ENCODE data around the gene C19orf25. TPM values are rescaled to one million over a fixed set of nuclear protein-coding genes. Genes with fewer than 3 reads are reported as not detected.

The C19orf25 gene
- total and polyA plus RNA-seq, 9 of the 15 experiments (the other 6 are each of a cell fraction or from before 2014, with no cell fraction given) = 0.79 to 96.0 (median 36.1) TPM

DNA sequence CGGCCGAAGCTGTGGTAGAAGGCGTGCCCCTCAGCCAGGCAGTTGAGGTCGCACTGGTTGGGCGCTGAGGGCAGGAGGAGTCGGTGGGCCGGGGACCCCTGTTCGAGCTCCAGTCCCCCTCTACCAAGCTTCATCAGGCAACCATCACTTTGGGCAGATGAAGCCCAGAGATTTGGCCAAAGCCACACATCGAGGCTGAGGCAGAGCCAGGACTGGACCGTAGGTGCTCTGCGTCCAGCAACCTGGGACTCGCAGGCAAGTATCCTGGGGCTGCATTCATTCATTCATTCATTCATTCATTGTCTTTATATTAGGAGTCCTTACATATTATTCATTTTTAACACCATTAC, 29.5 kb upstream of the C19orf25 start:
- Histone ChIP-seq H3K27ac (ENCODE audit: extremely low read depth, low read depth, low read length) (no peak overlapping the region), H3K9me1 (ENCODE audit: control insufficient read depth, insufficient read depth, low read length) (no peaks in the 10 kb centered on the region), H3K9me3 (replicated peaks; ENCODE audit: control insufficient read depth, insufficient read depth, low read depth, low read length) (no peaks in the 10 kb centered on the region), H2AFZ (ENCODE audit: low read depth, low read length) (no peak overlapping the region; the same call in 1 of the 2 replicates), H4K20me1 (replicated peaks; ENCODE audit: control insufficient read depth, insufficient read depth, low read length) (no peaks in the 10 kb centered on the region), H3K4me1 (replicated peaks in 1 of 2; ENCODE audit: control insufficient read depth in 2 of 2, insufficient read depth in 2 of 2, low read length in 2 of 2) (peaks cover 12 to 69% of the 10 kb centered on the region in 2 experiments), H3K79me2 (ENCODE audit: control insufficient read depth, insufficient read depth, low read length) (peaks cover 11% of the 10 kb centered on the region; the same call in 2 of the 3 replicates), H3K9ac (ENCODE audit: insufficient read depth in 1 of 2, low read depth in 2 of 2, low read length in 2 of 2) (peak overlapping the region in 1 of 2 experiments; percentile 88; a peak in 2 of 4 replicates), H3K36me3 (ENCODE audit: control insufficient read depth, insufficient read depth, low read length) (peaks cover 14% of the 10 kb centered on the region; the same call in 2 of the 3 replicates), H3K4me3 (peak overlapping the region; percentile 15), H3K27me3 (ENCODE audit: control insufficient read depth in 2 of 2, insufficient read depth in 2 of 2, low read length in 2 of 2) (no peaks in the 10 kb centered on the region), H3K4me2 (ENCODE audit: insufficient read depth, low read length) (peak overlapping the region; percentile 61)
- no peak for FAIRE-seq
- no TSS peak for BruUV-seq (replicated peaks)
- WGBS (ENCODE audit: insufficient coverage, low coverage, missing lambda C conversion rate) = 12% methylated on average over 11 of the region's 12 CpGs
- ChIA-PET POLR2A (interaction anchor here (1.0 kb wide), 1 partner anchor 239 kb away, joined by 3 read pairs; the partner anchor contains the start of gene CIRBP), CTCF (ENCODE audit: low intra/inter-chr PET ratio) (interaction anchor here (0.6 kb wide), 1 partner anchor 164 kb away, joined by 3 read pairs; no protein-coding TSS in a partner anchor)
- in situ Hi-C loops (cut with MboI) = loop anchor here (5.0 kb wide), 1 partner anchor 51 kb away; no protein-coding TSS in a partner anchor
- ATAC-seq = no peak
- intact Hi-C loops (cut with micrococcal nuclease) = no loop called here
- no peak for DNase-seq (ENCODE audit: extremely low read depth in 1 of 4, low spot score in 3 of 4)
- TF ChIP-seq ZFPM2 (CRISPR knock-in tag; IDR thresholded peaks at IDR 0.05) (no peak), CHD4 (IDR thresholded peaks at IDR 0.05; ENCODE audit: insufficient read depth, insufficient replicate concordance, low read depth, low read length, poor library complexity, severe bottlenecking) (no peak), PRPF4 (IDR thresholded peaks at IDR 0.05; ENCODE audit: insufficient read depth, low read depth, low read length, poor library complexity, severe bottlenecking) (no peak), CHCHD3 (CRISPR knock-in tag; IDR thresholded peaks at IDR 0.05) (no peak), KAT8 (IDR thresholded peaks at IDR 0.05; ENCODE audit: low read depth) (no peak), SAP30 (IDR thresholded peaks at IDR 0.05; ENCODE audit: borderline replicate concordance, insufficient read depth, low read depth, low read length, poor library complexity, severe bottlenecking) (peak; percentile 7), CBFB (CRISPR knock-in tag; IDR thresholded peaks at IDR 0.05) (no peak), ZNF24 (IDR thresholded peaks at IDR 0.05) (peak; percentile 99), ZNF224 (CRISPR knock-in tag; IDR thresholded peaks at IDR 0.05) (0 out of 2 replicates have a peak, but pooled peaks have one; percentile 19), ZBTB7A (IDR thresholded peaks at IDR 0.05; ENCODE audit: borderline replicate concordance, control insufficient read depth, low read depth, low read length) (no peak), HDAC3 (IDR thresholded peaks at IDR 0.05; ENCODE audit: borderline replicate concordance, partially characterized antibody) (no peak), ZBTB1 (CRISPR knock-in tag; IDR thresholded peaks at IDR 0.05; ENCODE audit: borderline replicate concordance, low read depth) (no peak)
- TF ChIP-seq, protein P1, sequence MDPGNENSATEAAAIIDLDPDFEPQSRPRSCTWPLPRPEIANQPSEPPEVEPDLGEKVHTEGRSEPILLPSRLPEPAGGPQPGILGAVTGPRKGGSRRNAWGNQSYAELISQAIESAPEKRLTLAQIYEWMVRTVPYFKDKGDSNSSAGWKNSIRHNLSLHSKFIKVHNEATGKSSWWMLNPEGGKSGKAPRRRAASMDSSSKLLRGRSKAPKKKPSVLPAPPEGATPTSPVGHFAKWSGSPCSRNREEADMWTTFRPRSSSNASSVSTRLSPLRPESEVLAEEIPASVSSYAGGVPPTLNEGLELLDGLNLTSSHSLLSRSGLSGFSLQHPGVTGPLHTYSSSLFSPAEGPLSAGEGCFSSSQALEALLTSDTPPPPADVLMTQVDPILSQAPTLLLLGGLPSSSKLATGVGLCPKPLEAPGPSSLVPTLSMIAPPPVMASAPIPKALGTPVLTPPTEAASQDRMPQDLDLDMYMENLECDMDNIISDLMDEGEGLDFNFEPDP (CRISPR knock-in tag; IDR thresholded peaks at IDR 0.05) = no peak
- TF ChIP-seq, protein P2, sequence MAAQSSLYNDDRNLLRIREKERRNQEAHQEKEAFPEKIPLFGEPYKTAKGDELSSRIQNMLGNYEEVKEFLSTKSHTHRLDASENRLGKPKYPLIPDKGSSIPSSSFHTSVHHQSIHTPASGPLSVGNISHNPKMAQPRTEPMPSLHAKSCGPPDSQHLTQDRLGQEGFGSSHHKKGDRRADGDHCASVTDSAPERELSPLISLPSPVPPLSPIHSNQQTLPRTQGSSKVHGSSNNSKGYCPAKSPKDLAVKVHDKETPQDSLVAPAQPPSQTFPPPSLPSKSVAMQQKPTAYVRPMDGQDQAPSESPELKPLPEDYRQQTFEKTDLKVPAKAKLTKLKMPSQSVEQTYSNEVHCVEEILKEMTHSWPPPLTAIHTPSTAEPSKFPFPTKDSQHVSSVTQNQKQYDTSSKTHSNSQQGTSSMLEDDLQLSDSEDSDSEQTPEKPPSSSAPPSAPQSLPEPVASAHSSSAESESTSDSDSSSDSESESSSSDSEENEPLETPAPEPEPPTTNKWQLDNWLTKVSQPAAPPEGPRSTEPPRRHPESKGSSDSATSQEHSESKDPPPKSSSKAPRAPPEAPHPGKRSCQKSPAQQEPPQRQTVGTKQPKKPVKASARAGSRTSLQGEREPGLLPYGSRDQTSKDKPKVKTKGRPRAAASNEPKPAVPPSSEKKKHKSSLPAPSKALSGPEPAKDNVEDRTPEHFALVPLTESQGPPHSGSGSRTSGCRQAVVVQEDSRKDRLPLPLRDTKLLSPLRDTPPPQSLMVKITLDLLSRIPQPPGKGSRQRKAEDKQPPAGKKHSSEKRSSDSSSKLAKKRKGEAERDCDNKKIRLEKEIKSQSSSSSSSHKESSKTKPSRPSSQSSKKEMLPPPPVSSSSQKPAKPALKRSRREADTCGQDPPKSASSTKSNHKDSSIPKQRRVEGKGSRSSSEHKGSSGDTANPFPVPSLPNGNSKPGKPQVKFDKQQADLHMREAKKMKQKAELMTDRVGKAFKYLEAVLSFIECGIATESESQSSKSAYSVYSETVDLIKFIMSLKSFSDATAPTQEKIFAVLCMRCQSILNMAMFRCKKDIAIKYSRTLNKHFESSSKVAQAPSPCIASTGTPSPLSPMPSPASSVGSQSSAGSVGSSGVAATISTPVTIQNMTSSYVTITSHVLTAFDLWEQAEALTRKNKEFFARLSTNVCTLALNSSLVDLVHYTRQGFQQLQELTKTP (IDR thresholded peaks at IDR 0.05; ENCODE audit: low read depth in 1 of 2, partially characterized antibody in 2 of 2) = no peak
- TF ChIP-seq, protein P3, sequence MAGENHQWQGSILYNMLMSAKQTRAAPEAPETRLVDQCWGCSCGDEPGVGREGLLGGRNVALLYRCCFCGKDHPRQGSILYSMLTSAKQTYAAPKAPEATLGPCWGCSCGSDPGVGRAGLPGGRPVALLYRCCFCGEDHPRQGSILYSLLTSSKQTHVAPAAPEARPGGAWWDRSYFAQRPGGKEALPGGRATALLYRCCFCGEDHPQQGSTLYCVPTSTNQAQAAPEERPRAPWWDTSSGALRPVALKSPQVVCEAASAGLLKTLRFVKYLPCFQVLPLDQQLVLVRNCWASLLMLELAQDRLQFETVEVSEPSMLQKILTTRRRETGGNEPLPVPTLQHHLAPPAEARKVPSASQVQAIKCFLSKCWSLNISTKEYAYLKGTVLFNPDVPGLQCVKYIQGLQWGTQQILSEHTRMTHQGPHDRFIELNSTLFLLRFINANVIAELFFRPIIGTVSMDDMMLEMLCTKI (IDR thresholded peaks at IDR 0.05; ENCODE audit: partially characterized antibody) = no peak

Measured in K562 (cell line).